Measurements from ENCODE around the gene PLCD1. TPM values are rescaled to one million over a fixed set of nuclear protein-coding genes. Genes with fewer than 3 reads are reported as not detected.
"Not testable (repeated sequence)": the region's sequence is repeated elsewhere in the genome, so short reads cannot be mapped to it uniquely, and the experiment has no call there.

PLCD1 gene
- total and polyA plus RNA-seq, 8 donors: 33.3 to 54.3 (median 44.6) TPM

- intact Hi-C loops (cut with DNase I): no loop called here
- no peaks in the 10 kb centered on the region for H3K36me3 ChIP-seq
- no peak for TF ChIP-seq CTCF (IDR thresholded peaks at IDR 0.05)
- H3K4me3 ChIP-seq: no peak overlapping the region
- H3K4me1 ChIP-seq: peaks cover 5 to 27% of the 10 kb centered on the region in 2 donors
- ATAC-seq (no peak), DNase-seq (no peak)
- H3K27ac ChIP-seq: no peak overlapping the region
- no peaks in the 10 kb centered on the region for H3K9me3 ChIP-seq
- no peaks in the 10 kb centered on the region for H3K27me3 ChIP-seq
Observed at GRCh38 chr3:38036906-38037305, 7.5 kb upstream of the PLCD1 start.

GRCh38 chr3:38036286-38036685 lies 6.8 kb upstream of the PLCD1 start:
- no peak for ATAC-seq
- intact Hi-C loops (cut with DNase I): no loop called here
- Histone ChIP-seq H3K4me3 (no peak overlapping the region), H3K36me3 (no peaks in the 10 kb centered on the region), H3K27me3 (no peaks in the 10 kb centered on the region), H3K4me1 (peaks cover 6 to 33% of the 10 kb centered on the region in 2 donors), H3K27ac (no peak overlapping the region), H3K9me3 (no peaks in the 10 kb centered on the region)
- no peak for TF ChIP-seq CTCF (IDR thresholded peaks at IDR 0.05)
- DNase-seq: no peak

GRCh38 chr3:38034335-38034734 lies 4.9 kb upstream of the PLCD1 start:
- H3K36me3 ChIP-seq; H3K4me3 ChIP-seq; DNase-seq; H3K9me3 ChIP-seq; H3K27ac ChIP-seq; intact Hi-C loops (cut with DNase I); ATAC-seq: not testable (repeated sequence)
- Histone ChIP-seq H3K27me3 (peaks cover 0 to 19% of the 10 kb centered on the region in 2 donors), H3K4me1 (peaks cover 18 to 37% of the 10 kb centered on the region in 2 donors)

GRCh38 chr3:38033586-38033985 lies 4.1 kb upstream of the PLCD1 start:
- H3K9me3 ChIP-seq; intact Hi-C loops (cut with DNase I); H3K36me3 ChIP-seq; ATAC-seq; H3K4me3 ChIP-seq; DNase-seq; H3K27ac ChIP-seq: not testable (repeated sequence)
- H3K4me1 ChIP-seq: peaks cover 15 to 37% of the 10 kb centered on the region in 2 donors
- peaks cover 0 to 27% of the 10 kb centered on the region in 2 donors for H3K27me3 ChIP-seq

GRCh38 chr3:38032328-38032865 lies 3.0 kb upstream of the PLCD1 start:
- DNase-seq: no peak

More at GRCh38 chr3:38032328-38032865, 3.0 kb upstream of the PLCD1 start:
- H3K4me3 ChIP-seq: no peak overlapping the region
- peaks cover 0 to 35% of the 10 kb centered on the region in 2 donors for H3K27me3 ChIP-seq
- H3K36me3 ChIP-seq: no peaks in the 10 kb centered on the region
- no peaks in the 10 kb centered on the region for H3K9me3 ChIP-seq
- ATAC-seq: no peak
- no peak overlapping the region for H3K27ac ChIP-seq
- peaks cover 15 to 38% of the 10 kb centered on the region in 2 donors for H3K4me1 ChIP-seq
- TF ChIP-seq CTCF (IDR thresholded peaks at IDR 0.05): no peak
- intact Hi-C loops (cut with DNase I): no loop called here
